Ishikawa (cell line): Measurements from ENCODE around the gene SLC13A5.

Experiments used
- CEBPB ChIP-seq: IDR thresholded peaks from 2 replicates; pipeline ENCODE4 v1.6.1; 2012
- CREB1 ChIP-seq: IDR thresholded peaks from 2 replicates; pipeline ENCODE4 v1.6.1; 2012; ENCODE audit warnings: low read depth
- EGR1 ChIP-seq: IDR thresholded peaks from 2 replicates; pipeline ENCODE4 v1.6.1; 2012
- EP300 ChIP-seq: IDR thresholded peaks from 2 replicates; pipeline ENCODE4 v1.6.1; 2012; ENCODE audit warnings: borderline replicate concordance
- FOXM1 ChIP-seq: IDR thresholded peaks from 2 replicates; pipeline ENCODE4 v1.6.1; 2012; ENCODE audit warnings: low read depth, borderline replicate concordance
- NFIC ChIP-seq: IDR thresholded peaks from 2 replicates; pipeline ENCODE4 v1.6.1; 2012
- RAD21 ChIP-seq: IDR thresholded peaks from 2 replicates; pipeline ENCODE4 v1.6.1; 2012; ENCODE audit warnings: low read depth
- REST ChIP-seq: IDR thresholded peaks from 2 replicates; pipeline ENCODE4 v1.6.1; 2012; ENCODE audit warnings: low read depth, mild to moderate bottlenecking
- TAF1 ChIP-seq: IDR thresholded peaks from 2 replicates; pipeline ENCODE4 v1.6.1; 2012; ENCODE audit warnings: low read depth, mild to moderate bottlenecking
- TCF12 ChIP-seq: IDR thresholded peaks from 2 replicates; pipeline ENCODE4 v1.6.1; 2012; ENCODE audit warnings: low read depth
- TEAD4 ChIP-seq: IDR thresholded peaks from 2 replicates; pipeline ENCODE4 v1.6.1; 2012
- USF1 ChIP-seq: IDR thresholded peaks from 2 replicates; pipeline ENCODE4 v1.6.1; 2012
- YY1 ChIP-seq: IDR thresholded peaks from 2 replicates; pipeline ENCODE4 v1.6.1; 2012; ENCODE audit warnings: low read depth
- ZBTB7A ChIP-seq: IDR thresholded peaks from 2 replicates; pipeline ENCODE4 v1.6.1; 2012; ENCODE audit warnings: low read depth
- TF ChIP-seq, protein P1 (sequence below): IDR thresholded peaks from 2 replicates; pipeline ENCODE4 v1.6.1; 2012

SLC13A5 gene

DNA sequence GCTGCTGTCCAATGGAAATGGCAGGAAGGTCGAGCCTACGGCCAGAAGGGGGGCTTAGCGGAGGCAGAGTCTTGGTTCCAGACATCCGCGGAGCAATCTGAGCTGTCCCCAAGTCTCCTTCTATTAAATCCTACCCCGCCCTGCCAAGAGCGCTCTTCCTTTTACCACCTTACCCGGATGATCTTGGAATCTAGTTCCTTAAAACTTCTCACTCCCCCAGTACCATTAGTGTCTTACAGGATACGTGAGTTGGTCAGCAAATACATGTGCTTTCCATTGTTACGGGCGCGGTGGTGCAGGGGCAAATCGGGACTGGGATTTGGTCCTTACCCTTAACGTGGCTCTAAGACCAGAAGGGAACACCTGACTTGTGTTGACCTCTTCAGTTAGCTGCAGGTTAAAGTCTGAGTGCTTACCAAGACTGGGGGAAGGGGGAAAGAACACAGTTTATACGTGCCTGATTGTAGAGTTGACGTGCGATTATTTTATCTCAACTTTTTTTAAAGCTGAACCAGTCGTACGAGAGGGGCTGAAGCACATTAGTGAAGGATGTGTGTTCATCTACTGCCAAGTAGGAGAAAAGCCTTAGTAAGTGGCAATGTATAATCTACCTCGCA is 71.8 kb downstream of the SLC13A5 start:
- TF ChIP-seq NFIC (no peak), CEBPB (no peak), EGR1 (no peak)

DNA sequence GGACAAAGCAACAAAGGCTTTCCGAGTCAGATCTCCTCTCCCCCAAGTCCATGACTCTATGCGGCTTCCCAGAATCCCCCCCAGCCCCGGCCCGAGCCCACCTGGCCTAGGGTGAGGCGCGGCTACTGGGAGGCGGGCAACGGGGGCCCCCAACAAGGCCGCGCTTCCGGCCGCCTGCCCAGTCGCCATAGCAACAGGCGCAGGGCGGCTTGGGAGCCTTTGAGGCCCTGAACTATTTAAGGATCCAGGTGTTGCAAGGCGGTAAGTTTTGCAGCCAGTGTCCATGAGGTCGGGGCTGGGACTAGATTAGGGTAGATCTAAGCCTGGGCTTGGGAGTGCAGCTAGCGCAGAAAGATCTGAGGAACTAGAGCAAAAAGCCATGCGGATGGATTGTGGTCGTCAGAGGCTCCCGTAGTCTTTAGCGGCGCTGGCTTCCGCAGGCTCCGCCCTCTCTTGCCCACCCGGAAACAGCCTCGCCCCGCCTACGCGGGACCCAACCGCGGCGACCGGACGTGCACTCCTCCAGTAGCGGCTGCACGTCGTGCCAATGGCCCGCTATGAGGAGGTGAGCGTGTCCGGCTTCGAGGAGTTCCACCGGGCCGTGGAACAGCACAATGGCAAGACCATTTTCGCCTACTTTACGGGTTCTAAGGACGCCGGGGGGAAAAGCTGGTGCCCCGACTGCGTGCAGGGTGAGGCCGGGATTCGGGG is 72.5 kb downstream of the SLC13A5 start, which contains the start of the genes KIAA0753 and TXNDC17:
TSS of gene KIAA0753 (minus strand) at position 176 of the 711 bp plus-strand sequence. CDS start 5,608 bp downstream, outside the sequence.
TSS of gene TXNDC17 (plus strand) at position 525 of the 711 bp plus-strand sequence. CDS start at position 548, 23 bp downstream.
- TF ChIP-seq TCF12 (peak; percentile 60), REST (0 out of 2 replicates have a peak, but pooled peaks have one; percentile 29), TEAD4 (no peak), CEBPB (no peak), FOXM1 (no peak), USF1 (no peak), YY1 (peak; percentile 11; the same call in 1 of the 2 replicates), ZBTB7A (0 out of 2 replicates have a peak, but pooled peaks have one; percentile 36), TAF1 (peak; percentile 75), EGR1 (peak; percentile 85)
- TF ChIP-seq, protein P1, sequence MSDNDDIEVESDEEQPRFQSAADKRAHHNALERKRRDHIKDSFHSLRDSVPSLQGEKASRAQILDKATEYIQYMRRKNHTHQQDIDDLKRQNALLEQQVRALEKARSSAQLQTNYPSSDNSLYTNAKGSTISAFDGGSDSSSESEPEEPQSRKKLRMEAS: peak; percentile 73

DNA sequence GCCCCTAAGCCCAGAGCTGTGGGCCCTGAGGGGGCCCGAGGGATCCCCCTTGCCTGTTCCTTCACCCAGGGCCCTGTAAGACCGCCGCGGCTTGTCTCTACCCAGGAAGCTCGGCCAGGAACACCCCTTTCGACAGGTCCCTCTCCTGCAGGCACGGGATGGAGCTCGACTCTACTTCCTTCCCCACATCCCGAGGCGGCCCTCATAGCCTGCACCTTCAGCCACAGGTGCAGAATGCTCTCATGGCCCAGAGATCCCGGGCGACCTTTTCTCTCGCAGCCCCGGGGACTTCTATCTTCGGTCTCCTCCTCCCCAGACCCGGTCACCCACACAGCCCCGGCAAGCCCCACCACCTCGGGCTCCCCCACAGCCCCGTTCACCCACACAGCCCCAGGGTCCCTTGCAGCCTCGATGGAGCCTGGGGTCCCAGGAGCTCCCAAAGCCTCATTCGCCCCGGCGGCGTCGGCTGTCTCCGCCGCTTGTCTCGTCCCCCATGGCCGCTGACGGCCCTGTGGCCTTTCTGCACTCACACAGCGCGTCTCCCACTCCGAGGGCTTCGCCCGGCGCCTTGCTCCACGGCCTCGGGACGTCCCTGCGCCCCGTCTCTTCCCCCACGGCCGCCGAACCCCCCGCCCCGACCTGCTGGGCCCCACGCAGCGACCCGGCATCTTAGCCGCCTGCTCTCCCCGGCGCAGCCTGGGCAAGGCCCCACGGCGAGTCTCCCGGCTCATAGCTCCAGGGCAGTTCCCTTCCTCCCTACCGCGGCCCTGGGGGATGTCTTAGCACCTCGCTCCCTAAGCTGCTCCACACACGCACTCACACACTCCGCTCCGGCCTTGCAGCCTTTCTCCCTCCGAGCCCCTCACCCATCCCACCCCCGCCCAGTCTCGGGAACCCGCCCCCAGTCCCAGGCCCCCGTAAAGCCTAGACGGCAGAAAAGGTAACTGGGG is 73.3 kb downstream of the SLC13A5 start:
- TF ChIP-seq ZBTB7A: no peak
- TF ChIP-seq TAF1: 0 out of 2 replicates have a peak, but pooled peaks have one; percentile 36
- TF ChIP-seq EGR1: no peak
- no peak for TF ChIP-seq REST
- no peak for TF ChIP-seq CEBPB
- TF ChIP-seq, protein P1: peak; percentile 26; the same call in 1 of the 2 replicates

DNA sequence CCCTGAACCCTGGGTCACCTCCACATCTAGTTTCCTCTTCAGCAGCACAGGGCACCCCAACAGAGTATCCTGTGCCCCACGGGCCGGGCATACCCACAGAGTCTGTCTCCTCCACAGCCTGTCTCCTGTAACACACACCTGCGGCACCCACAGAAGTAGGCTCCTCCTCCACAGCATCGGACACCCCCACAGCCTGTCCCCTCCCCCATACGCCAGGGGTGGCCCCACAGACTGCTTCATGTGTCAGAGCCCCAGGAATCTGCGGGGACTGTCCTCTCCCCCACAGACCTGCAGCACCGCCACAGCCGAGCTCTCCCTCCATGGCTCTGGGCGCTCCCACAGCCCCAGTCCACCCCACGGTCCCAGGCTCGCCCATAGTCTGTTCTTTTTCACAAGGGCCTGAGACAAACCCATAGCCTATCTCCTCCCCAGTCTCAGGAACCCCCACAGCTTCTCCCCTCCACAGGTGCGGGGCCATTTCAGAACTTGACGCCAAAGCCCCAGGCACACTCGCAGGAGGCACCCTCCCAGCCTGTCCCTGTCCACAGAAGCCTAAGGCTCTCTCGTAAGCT is 74.1 kb downstream of the SLC13A5 start:
- TF ChIP-seq NFIC: no peak
- TF ChIP-seq CEBPB: no peak
- no peak for TF ChIP-seq FOXM1
- TF ChIP-seq, protein P1: no peak
- TF ChIP-seq TAF1: no peak
- no peak for TF ChIP-seq EGR1
- no peak for TF ChIP-seq REST
- no peak for TF ChIP-seq TEAD4
- TF ChIP-seq CREB1: no peak
- TF ChIP-seq EP300: no peak
- TF ChIP-seq ZBTB7A: no peak
- no peak for TF ChIP-seq TCF12
- no peak for TF ChIP-seq USF1
- no peak for TF ChIP-seq YY1
- no peak for TF ChIP-seq RAD21
